Suprapubic skin (tissue), 4 donors: ENCODE results near the gene PRM2. TPM values are rescaled to one million over a fixed set of nuclear protein-coding genes. Genes with fewer than 3 reads are reported as not detected.

Experiments
- DNase-seq, 2 donors: peaks; one replicate each; pipeline ENCODE4 v3.0.0-alpha.2; 2019; ENCODE audit warnings: low spot score in 2 of 2
- H3K27ac ChIP-seq: fragments of 200-600 bp; sonication (generic); one replicate; pipeline ENCODE4 v1.5.1; 2019
- H3K27me3 ChIP-seq: fragments of 200-600 bp; sonication (generic); one replicate; pipeline ENCODE4 v1.5.1; 2019
- H3K36me3 ChIP-seq: fragments of 200-600 bp; sonication (generic); one replicate; pipeline ENCODE4 v1.5.1; 2019
- H3K4me1 ChIP-seq: fragments of 200-600 bp; sonication (generic); one replicate; pipeline ENCODE4 v1.5.1; 2019
- H3K4me3 ChIP-seq: fragments of 200-600 bp; sonication (generic); one replicate; pipeline ENCODE4 v1.5.1; 2019; ENCODE audit warnings: mild to moderate bottlenecking
- H3K9me3 ChIP-seq: fragments of 200-600 bp; sonication (generic); one replicate; pipeline ENCODE4 v1.5.1; 2019
- EP300 ChIP-seq: sonication (generic); formaldehyde crosslinking; IDR thresholded peaks from one replicate; pipeline ENCODE4 v1.6.1; 2017; ENCODE audit warnings: antibody characterized with exemption
- POLR2A ChIP-seq, 2 donors: fragments of 450-650 bp; IDR thresholded peaks; one replicate each; pipeline ENCODE4 v1.6.1; 2017; ENCODE audit warnings: antibody characterized with exemption in 2 of 2, mild to moderate bottlenecking in 2 of 2, moderate library complexity in 2 of 2
- POLR2AphosphoS5 ChIP-seq, 3 donors: sonication (generic); formaldehyde crosslinking; IDR thresholded peaks; one replicate each; pipeline ENCODE4 v1.6.1; 2017; ENCODE audit warnings: antibody characterized with exemption in 3 of 3
- WGBS: methylation state at CpG from one replicate; pipeline ENCODE4 v1.1.5; 2018; 5-methylcytosine and 5-hydroxymethylcytosine counted together
- total RNA-seq, 4 donors: library from RNA; depleted of rRNA; stranded (reverse); fragments of >200 nt; gene quantifications; one replicate each; pipeline ENCODE4 v1.1.0, GENCODE V29; 2016
- TF ChIP-seq, protein P1 (sequence below), 2 donors: fragments of 200-600 bp in 1 of 2; fragments of 450-650 bp in 1 of 2; sonication (generic) in 1 of 2; IDR thresholded peaks; one replicate each; pipeline ENCODE4 v1.5.1; 2016 to 2019; ENCODE audit warnings: antibody characterized with exemption in 2 of 2, mild to moderate bottlenecking in 1 of 2, moderate library complexity in 1 of 2

The PRM2 gene
- total RNA-seq, 4 donors from 2014 or later: not detected

DNA sequence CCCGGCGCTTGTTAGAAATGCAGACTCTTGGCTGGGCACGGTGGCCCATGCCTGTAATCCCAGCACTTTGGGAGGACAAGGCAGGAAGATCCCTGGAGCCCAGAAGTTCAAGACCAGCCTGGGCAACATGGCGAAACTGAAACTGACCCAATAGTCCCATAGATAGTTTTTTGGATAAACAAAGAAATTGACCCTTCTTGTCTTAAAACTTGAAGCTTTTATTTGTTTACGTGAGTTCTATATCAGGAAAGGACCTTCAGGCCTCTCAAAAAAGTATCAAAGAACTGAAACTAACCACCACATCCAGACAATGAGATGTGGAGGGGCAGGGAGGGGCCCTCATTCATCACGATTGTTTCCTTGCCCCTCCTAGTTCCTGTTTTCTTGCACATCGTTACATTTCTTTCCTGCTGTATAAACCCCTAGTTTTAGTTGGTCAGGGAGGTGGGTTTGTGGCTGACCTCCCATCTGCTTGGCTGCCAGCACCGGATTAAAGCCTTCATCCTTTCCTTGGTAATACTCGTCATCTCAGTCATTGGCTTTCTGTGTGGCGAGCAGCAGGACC lies 34.8 kb upstream of the PRM2 start:
- H3K27me3 ChIP-seq: no peaks in the 10 kb centered on the region
- 75% methylated on average over 10 of the region's 10 CpGs for WGBS
- no peaks in the 10 kb centered on the region for H3K9me3 ChIP-seq
- no peak overlapping the region for H3K27ac ChIP-seq
- no peak for DNase-seq
- no peak overlapping the region for H3K4me3 ChIP-seq
- H3K36me3 ChIP-seq: no peaks in the 10 kb centered on the region
- TF ChIP-seq EP300 (no peak), POLR2A (IDR thresholded peaks at IDR 0.05) (no peak), POLR2AphosphoS5 (IDR thresholded peaks at IDR 0.05) (no peak)
- TF ChIP-seq, protein P1, sequence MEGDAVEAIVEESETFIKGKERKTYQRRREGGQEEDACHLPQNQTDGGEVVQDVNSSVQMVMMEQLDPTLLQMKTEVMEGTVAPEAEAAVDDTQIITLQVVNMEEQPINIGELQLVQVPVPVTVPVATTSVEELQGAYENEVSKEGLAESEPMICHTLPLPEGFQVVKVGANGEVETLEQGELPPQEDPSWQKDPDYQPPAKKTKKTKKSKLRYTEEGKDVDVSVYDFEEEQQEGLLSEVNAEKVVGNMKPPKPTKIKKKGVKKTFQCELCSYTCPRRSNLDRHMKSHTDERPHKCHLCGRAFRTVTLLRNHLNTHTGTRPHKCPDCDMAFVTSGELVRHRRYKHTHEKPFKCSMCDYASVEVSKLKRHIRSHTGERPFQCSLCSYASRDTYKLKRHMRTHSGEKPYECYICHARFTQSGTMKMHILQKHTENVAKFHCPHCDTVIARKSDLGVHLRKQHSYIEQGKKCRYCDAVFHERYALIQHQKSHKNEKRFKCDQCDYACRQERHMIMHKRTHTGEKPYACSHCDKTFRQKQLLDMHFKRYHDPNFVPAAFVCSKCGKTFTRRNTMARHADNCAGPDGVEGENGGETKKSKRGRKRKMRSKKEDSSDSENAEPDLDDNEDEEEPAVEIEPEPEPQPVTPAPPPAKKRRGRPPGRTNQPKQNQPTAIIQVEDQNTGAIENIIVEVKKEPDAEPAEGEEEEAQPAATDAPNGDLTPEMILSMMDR (IDR thresholded peaks at IDR 0.05): no peak
- peaks cover 12% of the 10 kb centered on the region for H3K4me1 ChIP-seq

DNA sequence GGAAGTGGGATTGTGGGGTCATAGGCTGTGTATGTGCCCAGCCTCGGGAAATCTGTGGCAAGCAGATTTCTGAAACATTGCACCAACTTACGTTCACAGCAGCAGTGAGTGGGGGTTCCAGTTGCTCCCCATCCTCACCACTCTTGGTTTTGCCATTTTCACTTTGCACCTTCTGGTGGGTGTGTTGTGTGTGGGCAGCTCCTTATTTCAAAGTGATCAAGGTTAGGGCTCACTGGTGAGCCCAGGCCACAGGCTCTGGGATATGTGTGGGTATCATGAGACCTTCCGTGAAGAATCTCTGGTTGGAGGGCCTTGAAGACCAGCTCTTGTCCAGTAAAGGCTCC lies 34.3 kb upstream of the PRM2 start:
- TF ChIP-seq, protein P1 (IDR thresholded peaks at IDR 0.05): no peak
- TF ChIP-seq POLR2A (IDR thresholded peaks at IDR 0.05) (no peak), POLR2AphosphoS5 (IDR thresholded peaks at IDR 0.05) (no peak), EP300 (no peak)
- 100% methylated on average over 1 of the region's 3 CpGs for WGBS
- Histone ChIP-seq H3K4me1 (peaks cover 12% of the 10 kb centered on the region), H3K36me3 (no peaks in the 10 kb centered on the region), H3K9me3 (no peaks in the 10 kb centered on the region), H3K27me3 (no peaks in the 10 kb centered on the region), H3K27ac (no peak overlapping the region), H3K4me3 (no peak overlapping the region)
- DNase-seq: no peak

DNA sequence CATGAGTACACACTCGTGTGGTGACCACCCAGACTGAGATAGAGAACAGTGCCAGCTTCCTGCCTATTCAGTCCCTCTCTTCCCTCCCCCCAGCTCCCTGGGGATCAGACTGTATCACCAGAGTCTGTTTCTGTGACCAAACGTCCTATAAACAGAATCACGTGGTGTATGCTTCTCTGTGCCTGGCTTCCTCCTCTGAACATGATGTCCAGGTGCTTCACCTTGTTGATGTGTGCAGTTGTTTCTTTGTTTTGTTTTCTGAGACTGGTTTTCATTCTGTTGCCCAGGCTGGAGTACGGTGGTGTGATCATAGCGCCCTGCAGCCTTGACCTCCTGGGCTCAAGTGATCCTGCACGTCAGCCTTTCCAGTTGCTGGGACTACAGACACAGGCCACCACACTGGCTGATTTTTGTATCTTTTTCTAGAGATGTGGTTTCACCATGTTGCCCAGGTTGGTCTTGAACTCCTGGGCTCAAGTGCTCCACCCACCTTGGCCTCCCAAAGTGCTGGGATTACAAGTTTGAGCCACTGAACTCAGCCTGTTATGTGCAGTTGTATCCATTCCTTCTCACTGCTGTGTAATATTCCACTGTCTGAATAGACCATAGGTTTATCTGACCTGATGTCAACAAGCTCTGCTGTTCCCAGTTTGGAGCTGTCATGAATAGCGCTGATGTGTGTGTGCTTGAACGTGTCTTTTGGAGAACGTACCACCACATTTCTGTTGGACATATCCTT lies 33.8 kb upstream of the PRM2 start:
- H3K4me1 ChIP-seq: peaks cover 12% of the 10 kb centered on the region
- WGBS: 72% methylated on average over 9 of the region's 9 CpGs
- TF ChIP-seq POLR2A (IDR thresholded peaks at IDR 0.05) (no peak), POLR2AphosphoS5 (IDR thresholded peaks at IDR 0.05) (no peak), EP300 (no peak)
- TF ChIP-seq, protein P1 (IDR thresholded peaks at IDR 0.05): no peak

DNA sequence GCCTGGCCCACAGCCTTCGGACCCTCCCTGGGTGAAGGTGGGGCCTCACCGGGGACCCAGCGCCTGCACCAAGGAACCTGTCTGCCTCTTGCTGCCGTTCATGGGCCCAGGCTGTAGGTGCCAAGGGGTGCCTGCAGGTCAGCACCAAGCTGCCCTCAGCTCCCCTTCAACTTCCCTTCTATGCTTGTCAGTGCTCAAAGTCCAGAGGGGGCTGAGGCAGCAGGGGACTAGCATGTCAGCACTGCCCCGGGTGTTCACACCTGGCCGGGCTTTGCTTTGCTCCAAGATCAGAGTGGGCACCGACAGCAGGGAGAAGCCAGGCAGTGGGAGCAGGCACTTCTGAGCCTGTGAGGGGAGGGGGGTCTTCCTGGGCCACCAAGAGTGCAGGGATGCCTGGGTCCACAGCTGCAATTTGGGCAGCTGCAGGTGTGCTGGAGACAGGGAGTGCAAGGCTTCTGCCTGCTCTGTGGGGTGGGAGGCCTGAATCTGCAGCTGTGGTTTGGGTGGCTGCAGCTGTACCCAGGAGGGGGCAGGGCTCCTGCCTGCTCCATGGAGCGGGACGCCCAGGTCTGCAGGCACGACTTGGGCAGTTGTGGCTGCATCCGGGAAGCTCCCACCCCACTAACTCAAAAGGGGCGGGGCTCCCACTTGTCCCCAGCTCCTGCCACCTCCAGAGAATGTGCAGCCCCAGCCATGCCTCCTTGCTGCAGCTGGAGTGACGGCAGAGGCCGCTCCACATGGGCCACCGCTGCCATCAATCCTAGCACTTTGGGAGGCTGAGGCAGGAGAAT lies 32.4 kb upstream of the PRM2 start:
- Histone ChIP-seq H3K9me3 (no peaks in the 10 kb centered on the region), H3K4me3 (no peak overlapping the region), H3K27me3 (no peaks in the 10 kb centered on the region), H3K27ac (no peak overlapping the region), H3K36me3 (no peaks in the 10 kb centered on the region), H3K4me1 (peaks cover 13% of the 10 kb centered on the region)
- TF ChIP-seq POLR2AphosphoS5 (IDR thresholded peaks at IDR 0.05) (no peak), EP300 (no peak), POLR2A (IDR thresholded peaks at IDR 0.05) (no peak)
- TF ChIP-seq, protein P1 (IDR thresholded peaks at IDR 0.05): no peak
- no peak for DNase-seq
- WGBS: 89% methylated on average over 3 of the region's 15 CpGs

More for the DNA sequence above, 33.8 kb upstream of the PRM2 start:
- no peak overlapping the region for H3K4me3 ChIP-seq
- no peaks in the 10 kb centered on the region for H3K9me3 ChIP-seq
- DNase-seq: no peak
- H3K27me3 ChIP-seq: no peaks in the 10 kb centered on the region
- H3K27ac ChIP-seq: no peak overlapping the region
- H3K36me3 ChIP-seq: no peaks in the 10 kb centered on the region
